ENCODE data around the gene PPM1A.

DNA sequence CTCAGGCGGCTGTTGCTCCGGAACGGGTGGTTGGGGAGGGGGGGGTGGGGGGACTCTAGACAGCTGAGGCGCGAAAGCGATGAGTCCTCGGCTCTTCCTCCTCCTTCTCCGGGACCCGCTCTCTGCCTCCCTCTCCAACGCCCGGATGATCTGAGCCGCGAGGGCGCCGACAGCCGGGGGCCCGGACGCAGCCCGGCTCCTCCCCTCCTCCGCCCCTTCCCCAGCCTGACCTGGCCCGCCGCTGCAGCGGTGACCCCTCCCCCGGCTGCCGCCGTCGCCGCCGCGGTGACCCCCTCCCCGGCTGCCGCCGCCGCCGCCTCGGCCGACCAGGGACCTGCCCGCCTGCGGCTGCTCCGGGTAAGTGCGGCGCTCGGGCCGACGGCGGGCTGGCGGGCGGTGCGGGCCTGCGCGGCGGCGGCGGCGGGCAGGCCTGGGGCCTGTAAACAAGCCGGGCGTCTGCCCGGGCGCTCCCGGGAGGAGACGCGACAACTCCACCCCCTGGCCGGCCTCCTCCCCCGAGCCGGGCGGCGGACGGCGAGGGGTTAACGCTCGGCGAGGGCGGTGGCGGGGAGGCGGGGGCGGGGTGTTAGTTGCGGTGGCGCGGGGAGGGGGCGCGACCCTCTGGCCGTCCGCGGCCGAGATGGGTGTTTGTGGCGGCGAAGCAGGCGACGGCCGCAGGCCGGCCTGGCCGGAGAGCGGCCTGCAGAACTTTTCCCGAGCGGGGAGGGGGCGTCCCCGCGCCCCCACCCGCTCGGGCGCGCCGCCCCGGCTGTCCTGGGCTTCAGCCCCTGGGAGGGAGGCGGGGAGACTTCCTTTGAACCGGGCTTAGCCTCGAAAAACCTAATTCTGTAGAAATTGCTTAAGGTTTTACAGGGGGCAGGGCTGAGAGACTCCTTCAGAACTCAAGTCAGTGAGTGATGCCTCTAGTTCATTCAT lies 568 bp downstream of the PPM1A start:
- TF ChIP-seq CTCF (tag by site-specific recombination; IDR thresholded peaks at IDR 0.05), result no peak
- no peak for TF ChIP-seq ZNF558 (tag by site-specific recombination; IDR thresholded peaks at IDR 0.05)
- TF ChIP-seq HOXC10 (CRISPR knock-in tag; IDR thresholded peaks at IDR 0.05), result no peak
- TF ChIP-seq, protein P1, sequence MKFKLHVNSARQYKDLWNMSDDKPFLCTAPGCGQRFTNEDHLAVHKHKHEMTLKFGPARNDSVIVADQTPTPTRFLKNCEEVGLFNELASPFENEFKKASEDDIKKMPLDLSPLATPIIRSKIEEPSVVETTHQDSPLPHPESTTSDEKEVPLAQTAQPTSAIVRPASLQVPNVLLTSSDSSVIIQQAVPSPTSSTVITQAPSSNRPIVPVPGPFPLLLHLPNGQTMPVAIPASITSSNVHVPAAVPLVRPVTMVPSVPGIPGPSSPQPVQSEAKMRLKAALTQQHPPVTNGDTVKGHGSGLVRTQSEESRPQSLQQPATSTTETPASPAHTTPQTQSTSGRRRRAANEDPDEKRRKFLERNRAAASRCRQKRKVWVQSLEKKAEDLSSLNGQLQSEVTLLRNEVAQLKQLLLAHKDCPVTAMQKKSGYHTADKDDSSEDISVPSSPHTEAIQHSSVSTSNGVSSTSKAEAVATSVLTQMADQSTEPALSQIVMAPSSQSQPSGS (tag by site-specific recombination; IDR thresholded peaks at IDR 0.05; ENCODE audit: low read depth), result no peak
- TF ChIP-seq ZNF239 (tag by site-specific recombination; IDR thresholded peaks at IDR 0.05), result no peak

Data from HEK293 (cell line).